ENCODE data around the gene PAX7. TPM values are rescaled to one million over a fixed set of nuclear protein-coding genes. Genes with fewer than 3 reads are reported as not detected.

PAX7 gene
- total RNA-seq, 1 experiment from 2014 or later, result not detected

DNA sequence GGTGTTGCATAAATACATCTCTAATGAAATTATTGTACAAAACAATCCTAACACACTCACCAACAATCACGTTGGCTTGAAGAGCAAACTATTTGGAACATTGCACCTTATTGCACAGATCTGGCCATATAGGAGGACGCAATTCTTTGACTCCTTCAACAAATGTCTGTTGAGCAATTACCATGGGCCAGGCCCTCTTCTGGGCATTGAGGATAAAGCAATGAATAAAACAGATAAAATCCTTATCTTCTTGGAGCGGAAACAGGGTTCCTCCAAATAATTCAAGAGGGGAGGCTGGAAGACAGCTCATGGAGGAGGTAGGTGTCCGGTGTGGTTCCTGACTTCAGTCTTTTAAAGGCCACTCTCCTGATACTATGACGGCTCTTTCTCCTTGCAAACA, 43.3 kb downstream of the PAX7 start:
- H3K4me1 Mint-ChIP-seq (ENCODE audit: insufficient read depth, unreplicated experiment), result peaks cover 15% of the 10 kb centered on the region
- CTCF ChIA-PET, result interaction anchor here (0.6 kb wide), 2 partner anchors 19 to 50 kb away, joined by 3 read pairs; no protein-coding TSS in a partner anchor
- no peaks in the 10 kb centered on the region for H3K36me3 Mint-ChIP-seq (ENCODE audit: insufficient read depth, unreplicated experiment)
- H3K27ac Mint-ChIP-seq (ENCODE audit: low read depth, unreplicated experiment), result no peak overlapping the region
- H3K9me3 Mint-ChIP-seq (ENCODE audit: unreplicated experiment), result no peaks in the 10 kb centered on the region
- peak; percentile 28 for DNase-seq (ENCODE audit: unreplicated experiment)
- H3K4me3 Mint-ChIP-seq (ENCODE audit: unreplicated experiment), result no peak overlapping the region
- TF ChIP-seq, protein P1, sequence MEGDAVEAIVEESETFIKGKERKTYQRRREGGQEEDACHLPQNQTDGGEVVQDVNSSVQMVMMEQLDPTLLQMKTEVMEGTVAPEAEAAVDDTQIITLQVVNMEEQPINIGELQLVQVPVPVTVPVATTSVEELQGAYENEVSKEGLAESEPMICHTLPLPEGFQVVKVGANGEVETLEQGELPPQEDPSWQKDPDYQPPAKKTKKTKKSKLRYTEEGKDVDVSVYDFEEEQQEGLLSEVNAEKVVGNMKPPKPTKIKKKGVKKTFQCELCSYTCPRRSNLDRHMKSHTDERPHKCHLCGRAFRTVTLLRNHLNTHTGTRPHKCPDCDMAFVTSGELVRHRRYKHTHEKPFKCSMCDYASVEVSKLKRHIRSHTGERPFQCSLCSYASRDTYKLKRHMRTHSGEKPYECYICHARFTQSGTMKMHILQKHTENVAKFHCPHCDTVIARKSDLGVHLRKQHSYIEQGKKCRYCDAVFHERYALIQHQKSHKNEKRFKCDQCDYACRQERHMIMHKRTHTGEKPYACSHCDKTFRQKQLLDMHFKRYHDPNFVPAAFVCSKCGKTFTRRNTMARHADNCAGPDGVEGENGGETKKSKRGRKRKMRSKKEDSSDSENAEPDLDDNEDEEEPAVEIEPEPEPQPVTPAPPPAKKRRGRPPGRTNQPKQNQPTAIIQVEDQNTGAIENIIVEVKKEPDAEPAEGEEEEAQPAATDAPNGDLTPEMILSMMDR (IDR thresholded peaks at IDR 0.05; ENCODE audit: unreplicated experiment), result no peak
- POLR2A ChIA-PET, result no interaction called here
- no TSS peak for BruUV-seq (replicated peaks)
- intact Hi-C loops (cut with micrococcal nuclease), result no loop called here
- H3K27me3 Mint-ChIP-seq (ENCODE audit: insufficient read depth, unreplicated experiment), result no peaks in the 10 kb centered on the region

DNA sequence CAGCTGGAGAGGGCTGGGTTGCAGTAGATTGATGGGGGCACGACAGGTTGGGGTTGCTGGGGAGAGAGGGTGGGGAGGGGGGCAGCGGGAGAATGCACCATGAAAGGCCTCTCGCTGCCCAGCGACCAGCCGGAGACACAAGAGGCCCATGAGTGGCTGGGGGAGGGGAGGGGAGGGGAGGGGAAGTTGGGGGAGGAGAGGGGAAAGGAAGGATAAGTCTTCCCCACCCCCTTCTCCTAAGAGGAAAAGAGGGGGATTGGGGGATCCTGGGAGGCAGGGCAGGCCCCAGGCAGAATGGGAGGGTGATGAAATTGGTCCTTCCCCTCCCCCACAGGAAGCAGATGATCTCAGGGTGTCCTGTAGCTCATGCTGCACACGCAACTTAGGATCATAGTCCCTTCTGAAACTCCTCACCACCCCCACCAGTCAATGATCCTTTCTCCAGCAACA, 45.7 kb downstream of the PAX7 start:
- Mint-ChIP-seq H3K27me3 (ENCODE audit: insufficient read depth, unreplicated experiment) (no peaks in the 10 kb centered on the region), H3K36me3 (ENCODE audit: insufficient read depth, unreplicated experiment) (no peaks in the 10 kb centered on the region), H3K4me1 (ENCODE audit: insufficient read depth, unreplicated experiment) (peaks cover 4% of the 10 kb centered on the region), H3K4me3 (ENCODE audit: unreplicated experiment) (no peak overlapping the region), H3K9me3 (ENCODE audit: unreplicated experiment) (no peaks in the 10 kb centered on the region), H3K27ac (ENCODE audit: low read depth, unreplicated experiment) (no peak overlapping the region)
- no TSS peak for BruUV-seq (replicated peaks)
- intact Hi-C loops (cut with micrococcal nuclease), result no loop called here
- POLR2A ChIA-PET, result no interaction called here
- CTCF ChIA-PET, result interaction anchor here (0.6 to 2.2 kb wide), 2 partner anchors 21 to 79 kb away, joined by 4 to 13 read pairs; no protein-coding TSS in a partner anchor
- TF ChIP-seq, protein P1 (IDR thresholded peaks at IDR 0.05; ENCODE audit: unreplicated experiment), result no peak
- peak; percentile 9 for DNase-seq (ENCODE audit: unreplicated experiment)

DNA sequence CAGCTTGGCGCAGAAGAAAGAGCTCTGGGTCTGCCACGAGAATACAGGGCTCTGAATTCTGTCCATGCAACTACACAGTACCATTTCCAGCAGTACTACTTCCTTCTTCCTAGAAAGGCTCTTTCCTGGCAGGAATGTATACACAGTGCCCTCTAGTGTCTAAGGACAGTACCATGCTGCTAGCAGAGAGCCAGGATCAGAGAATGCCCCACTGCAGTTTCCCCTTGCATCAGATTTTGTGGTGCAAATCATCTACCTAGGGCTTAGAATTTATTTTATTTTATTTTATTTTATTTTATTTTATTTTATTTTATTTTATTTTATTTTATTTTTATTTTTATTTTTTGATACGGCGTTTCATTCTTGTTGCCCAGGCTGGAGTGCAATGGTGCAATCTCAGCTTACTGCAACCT, 50.8 kb downstream of the PAX7 start:
- Mint-ChIP-seq H3K4me3 (ENCODE audit: unreplicated experiment) (no peak overlapping the region), H3K4me1 (ENCODE audit: insufficient read depth, unreplicated experiment) (peaks cover 6% of the 10 kb centered on the region), H3K27me3 (ENCODE audit: insufficient read depth, unreplicated experiment) (no peaks in the 10 kb centered on the region), H3K9me3 (ENCODE audit: unreplicated experiment) (no peaks in the 10 kb centered on the region), H3K36me3 (ENCODE audit: insufficient read depth, unreplicated experiment) (no peaks in the 10 kb centered on the region), H3K27ac (ENCODE audit: low read depth, unreplicated experiment) (peak overlapping the region; percentile 7)
- no TSS peak for BruUV-seq (replicated peaks)
- TF ChIP-seq, protein P1 (IDR thresholded peaks at IDR 0.05; ENCODE audit: unreplicated experiment), result peak; percentile 79
- intact Hi-C loops (cut with micrococcal nuclease), result loop anchor here (1.0 to 5.0 kb wide), 3 partner anchors 84 to 191 kb away; no protein-coding TSS in a partner anchor
- ChIA-PET POLR2A (interaction anchor here (0.8 kb wide), 1 partner anchor 64 kb away, joined by 3 read pairs; no protein-coding TSS in a partner anchor), CTCF (interaction anchor here (0.5 to 6.3 kb wide), 36 partner anchors 8 to 1876 kb away, joined by 3 to 122 read pairs (median 4); no protein-coding TSS in a partner anchor)
- peak; percentile 83 for DNase-seq (ENCODE audit: unreplicated experiment)

DNA sequence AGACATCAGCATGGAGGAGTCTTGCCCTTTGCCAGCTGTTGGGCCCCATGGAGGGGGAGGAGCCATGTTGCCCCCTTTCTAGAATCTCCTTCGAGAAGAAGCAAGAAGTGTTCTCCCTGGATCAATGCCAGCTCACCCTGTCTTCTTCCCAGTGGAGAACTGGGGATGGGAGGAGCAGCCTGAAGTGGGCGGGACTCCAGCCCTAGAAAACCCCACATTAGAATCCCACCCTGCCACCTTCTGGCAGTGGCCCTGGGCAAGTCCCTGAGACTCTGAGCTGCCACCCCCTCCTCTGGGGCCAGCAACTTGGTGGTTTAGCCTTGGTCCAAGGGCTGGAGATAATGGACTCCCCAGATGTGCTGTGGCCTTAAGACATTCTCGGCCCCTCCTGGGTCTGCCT, 51.7 kb downstream of the PAX7 start:
- CTCF ChIA-PET, result interaction anchor here (0.6 to 6.3 kb wide), 17 partner anchors 8 to 203 kb away, joined by 3 to 122 read pairs (median 5); no protein-coding TSS in a partner anchor

More for the DNA sequence above, 51.7 kb downstream of the PAX7 start:
- no peak overlapping the region for H3K4me3 Mint-ChIP-seq (ENCODE audit: unreplicated experiment)
- TF ChIP-seq, protein P1 (IDR thresholded peaks at IDR 0.05; ENCODE audit: unreplicated experiment), result no peak
- H3K9me3 Mint-ChIP-seq (ENCODE audit: unreplicated experiment), result no peaks in the 10 kb centered on the region
- BruUV-seq (replicated peaks), result no TSS peak
- H3K36me3 Mint-ChIP-seq (ENCODE audit: insufficient read depth, unreplicated experiment), result no peaks in the 10 kb centered on the region
- POLR2A ChIA-PET, result no interaction called here
- no peaks in the 10 kb centered on the region for H3K27me3 Mint-ChIP-seq (ENCODE audit: insufficient read depth, unreplicated experiment)
- no peak for DNase-seq (ENCODE audit: unreplicated experiment)
- peaks cover 6% of the 10 kb centered on the region for H3K4me1 Mint-ChIP-seq (ENCODE audit: insufficient read depth, unreplicated experiment)
- H3K27ac Mint-ChIP-seq (ENCODE audit: low read depth, unreplicated experiment), result no peak overlapping the region
- intact Hi-C loops (cut with micrococcal nuclease), result loop anchor here (5.0 kb wide), 1 partner anchor 190 kb away; no protein-coding TSS in a partner anchor

Measured in MCF 10A (cell line).